Astrocyte (in vitro differentiated cells and primary cell): Measurements from ENCODE around the gene CD109. TPM values are rescaled to one million over a fixed set of nuclear protein-coding genes. Genes with fewer than 3 reads are reported as not detected.
A peak's percentile ranks its signal among the peaks of the same experiment; 100 is the strongest.

Experiments used
- DNase-seq: peaks from one replicate; pipeline ENCODE4 v3.0.0-alpha.2; 2010; ENCODE audit warnings: low read depth
- FAIRE-seq: peaks from 2 replicates; lab custom pipeline; 2011; peaks lifted over from hg19 to GRCh38; lab: Jason Lieb, UNC
- H2AFZ ChIP-seq: 2 replicates; pipeline ENCODE4 v1.6.0; 2012; ENCODE audit warnings: low read depth, low read length, inconsistent platforms
- H3K27ac ChIP-seq: 2 replicates; pipeline ENCODE4 v1.5.1; 2011; ENCODE audit warnings: low read depth, low read length, inconsistent platforms
- H3K27me3 ChIP-seq: 2 replicates; pipeline ENCODE4 v1.6.0; 2011; ENCODE audit warnings: low read length, inconsistent platforms; ENCODE audit not compliant: insufficient read depth
- H3K36me3 ChIP-seq: 2 replicates; pipeline ENCODE4 v1.5.1; 2011; ENCODE audit warnings: low read length, inconsistent platforms; ENCODE audit not compliant: insufficient read depth
- H3K4me1 ChIP-seq: 2 replicates; pipeline ENCODE4 v1.5.1; 2011; ENCODE audit warnings: low read length, inconsistent platforms; ENCODE audit not compliant: insufficient read depth
- H3K4me2 ChIP-seq: 2 replicates; pipeline ENCODE4 v1.6.0; 2012; ENCODE audit warnings: low read length, inconsistent platforms
- H3K4me3 ChIP-seq: 2 replicates; pipeline ENCODE4 v1.5.1; 2011; ENCODE audit warnings: low read depth, mild to moderate bottlenecking, low read length, inconsistent platforms; ENCODE audit not compliant: insufficient read depth
- H3K79me2 ChIP-seq: 2 replicates; pipeline ENCODE4 v1.6.0; 2012; ENCODE audit warnings: mild to moderate bottlenecking, low read length, inconsistent platforms; ENCODE audit not compliant: insufficient read depth
- H3K9ac ChIP-seq: 2 replicates; pipeline ENCODE4 v1.6.0; 2012; ENCODE audit warnings: mild to moderate bottlenecking, low read length, inconsistent platforms
- H3K9me3 ChIP-seq: 2 replicates; pipeline ENCODE4 v1.5.1; 2012; ENCODE audit warnings: low read depth, mild to moderate bottlenecking, low read length, inconsistent platforms; ENCODE audit not compliant: insufficient read depth
- H4K20me1 ChIP-seq: 2 replicates; pipeline ENCODE4 v1.6.0; 2012; ENCODE audit warnings: low read length, inconsistent platforms; ENCODE audit not compliant: insufficient read depth
- H3K27ac Mint-ChIP-seq: one replicate; pipeline ENCODE4 v1.8.0; 2021; ENCODE audit warnings: mild to moderate bottlenecking, mixed read lengths; ENCODE audit not compliant: unreplicated experiment
- H3K27me3 Mint-ChIP-seq: one replicate; pipeline ENCODE4 v1.8.0; 2021; ENCODE audit warnings: low read depth, mixed read lengths; ENCODE audit not compliant: unreplicated experiment
- H3K36me3 Mint-ChIP-seq: one replicate; pipeline ENCODE4 v1.8.0; 2021; ENCODE audit warnings: low read depth, mixed read lengths; ENCODE audit not compliant: unreplicated experiment
- H3K4me1 Mint-ChIP-seq: one replicate; pipeline ENCODE4 v1.8.0; 2021; ENCODE audit warnings: low read depth, mixed read lengths; ENCODE audit not compliant: unreplicated experiment
- H3K4me3 Mint-ChIP-seq: one replicate; pipeline ENCODE4 v1.8.0; 2021; ENCODE audit warnings: mild to moderate bottlenecking, moderate library complexity, mixed read lengths; ENCODE audit not compliant: unreplicated experiment
- H3K9me3 Mint-ChIP-seq: one replicate; pipeline ENCODE4 v1.8.0; 2021; ENCODE audit warnings: mild to moderate bottlenecking, mixed read lengths; ENCODE audit not compliant: unreplicated experiment
- CTCF ChIP-seq: IDR thresholded peaks from 2 replicates; pipeline ENCODE4 v1.5.1; 2011; ENCODE audit warnings: low read depth, mild to moderate bottlenecking, inconsistent platforms, low read length, moderate library complexity; ENCODE audit not compliant: insufficient read depth
- EZH2 ChIP-seq: IDR thresholded peaks from 2 replicates; pipeline ENCODE4 v1.6.1; 2012; ENCODE audit warnings: mild to moderate bottlenecking, low read length, inconsistent platforms; ENCODE audit not compliant: insufficient read depth
- total RNA-seq: library from RNA; stranded (reverse); gene quantifications from 2 replicates; pipeline ENCODE4 v1.2.1, GENCODE V29; 2021

The CD109 gene
- total RNA-seq, 1 donor from 2014 or later = 18.3 TPM

DNA sequence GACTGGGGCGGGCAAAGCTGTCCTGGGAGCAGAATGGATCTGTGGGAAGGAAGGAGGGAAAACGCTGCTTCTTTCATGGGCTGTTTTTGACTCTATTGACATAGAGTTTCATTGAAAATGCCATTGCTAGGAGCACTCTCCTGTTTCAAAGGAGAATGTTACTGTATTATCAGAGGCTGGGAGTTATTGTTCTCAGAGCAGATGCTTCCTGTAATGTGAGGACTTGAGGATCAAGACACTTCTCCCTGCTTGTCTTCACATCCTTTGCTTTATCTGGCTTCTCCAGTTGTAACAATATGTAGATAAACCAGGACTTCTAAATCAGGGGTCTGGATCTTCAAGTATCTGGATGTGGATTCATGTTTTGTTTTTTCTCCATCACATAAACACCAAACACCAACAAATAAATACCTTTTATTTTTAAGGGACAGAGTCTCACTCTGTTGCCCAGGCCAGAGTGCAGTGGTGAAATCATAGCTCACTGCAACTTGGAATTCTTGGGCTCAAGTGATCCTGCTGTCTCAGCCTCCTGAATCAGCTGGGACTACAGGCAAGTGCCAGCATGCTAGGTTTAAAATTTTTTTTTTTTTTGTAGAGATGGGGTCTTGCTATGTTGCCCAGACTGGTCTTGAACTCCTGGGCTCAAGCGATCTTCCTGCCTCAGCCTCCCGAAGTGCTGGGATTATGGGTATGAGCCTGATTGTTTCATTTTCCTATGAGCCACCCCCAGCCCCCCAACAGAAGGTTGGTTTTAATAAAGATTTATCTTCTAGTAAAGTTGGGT lies 3.9 kb downstream of the CD109 start:
- Mint-ChIP-seq H3K27me3 (no peaks in the 10 kb centered on the region), H3K4me1 (peaks cover 17% of the 10 kb centered on the region), H3K4me3 (no peak overlapping the region), H3K36me3 (peaks cover 4% of the 10 kb centered on the region), H3K9me3 (no peaks in the 10 kb centered on the region), H3K27ac (no peak overlapping the region)
- FAIRE-seq = no peak
- H2AFZ ChIP-seq = no peak overlapping the region
- no peaks in the 10 kb centered on the region for H3K27me3 ChIP-seq
- H3K4me3 ChIP-seq = no peak overlapping the region
- peaks cover 2% of the 10 kb centered on the region for H3K36me3 ChIP-seq
- H3K4me2 ChIP-seq = no peak overlapping the region
- H3K9me3 ChIP-seq = no peaks in the 10 kb centered on the region
- peaks cover 30% of the 10 kb centered on the region for H3K4me1 ChIP-seq
- TF ChIP-seq CTCF (no peak), EZH2 (no peak)
- H3K27ac ChIP-seq = no peak overlapping the region
- peaks cover 11% of the 10 kb centered on the region for H3K79me2 ChIP-seq
- no peak for DNase-seq
- no peak overlapping the region for H3K9ac ChIP-seq
- no peaks in the 10 kb centered on the region for H4K20me1 ChIP-seq

DNA sequence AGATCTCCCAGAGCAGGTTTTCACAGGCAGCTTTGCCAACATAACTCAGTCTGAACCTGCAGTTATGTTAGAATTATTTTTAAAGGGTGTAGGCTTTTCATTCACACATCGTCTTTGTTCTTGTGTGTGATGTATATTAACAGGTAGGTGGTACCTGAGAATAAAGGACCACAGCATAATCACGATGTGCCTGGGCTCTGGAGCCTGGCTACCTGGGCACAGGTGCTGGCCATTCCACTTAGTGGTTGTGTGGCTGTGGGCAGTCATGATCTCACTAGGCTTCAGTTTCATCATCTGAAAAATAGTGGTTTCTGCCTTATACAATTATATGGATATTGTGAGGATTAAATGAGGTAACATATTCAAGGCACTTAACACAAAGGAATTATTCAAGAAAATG lies 6.4 kb downstream of the CD109 start:
- Mint-ChIP-seq H3K4me1 (peaks cover 7% of the 10 kb centered on the region), H3K9me3 (no peaks in the 10 kb centered on the region), H3K36me3 (peaks cover 4% of the 10 kb centered on the region), H3K4me3 (no peak overlapping the region), H3K27me3 (no peaks in the 10 kb centered on the region), H3K27ac (no peak overlapping the region)
- Histone ChIP-seq H3K4me2 (no peak overlapping the region), H3K27me3 (no peaks in the 10 kb centered on the region), H3K36me3 (peaks cover 2% of the 10 kb centered on the region), H3K27ac (no peak overlapping the region), H3K4me3 (no peak overlapping the region), H4K20me1 (no peaks in the 10 kb centered on the region), H3K4me1 (peaks cover 14% of the 10 kb centered on the region), H2AFZ (no peak overlapping the region), H3K9me3 (no peaks in the 10 kb centered on the region), H3K79me2 (peaks cover 4% of the 10 kb centered on the region), H3K9ac (no peak overlapping the region)
- DNase-seq (no peak), FAIRE-seq (no peak)
- no peak for TF ChIP-seq CTCF
- no peak for TF ChIP-seq EZH2

- no peaks in the 10 kb centered on the region for H3K27me3 Mint-ChIP-seq
- Histone ChIP-seq H3K27me3 (no peaks in the 10 kb centered on the region), H3K4me3 (no peak overlapping the region), H3K4me2 (peak overlapping the region; percentile 55), H3K9ac (peak overlapping the region; percentile 25), H3K79me2 (no peaks in the 10 kb centered on the region), H3K4me1 (peaks cover 14% of the 10 kb centered on the region), H3K36me3 (no peaks in the 10 kb centered on the region), H4K20me1 (no peaks in the 10 kb centered on the region), H3K9me3 (no peaks in the 10 kb centered on the region), H3K27ac (peak overlapping the region; percentile 56), H2AFZ (no peak overlapping the region)
- peak overlapping the region; percentile 86 for H3K27ac Mint-ChIP-seq
- peaks cover 5% of the 10 kb centered on the region for H3K4me1 Mint-ChIP-seq
- DNase-seq (no peak), FAIRE-seq (no peak)
- no peak overlapping the region for H3K4me3 Mint-ChIP-seq
- H3K36me3 Mint-ChIP-seq = peaks cover 2% of the 10 kb centered on the region
- TF ChIP-seq CTCF = no peak
- TF ChIP-seq EZH2 = no peak
- no peaks in the 10 kb centered on the region for H3K9me3 Mint-ChIP-seq
Observed at GRCh38 chr6:73703466-73703865, 7.5 kb downstream of the CD109 start.
